SJCRH30 (cell line): ENCODE results near the gene CCDC66. TPM values are rescaled to one million over a fixed set of nuclear protein-coding genes. Genes with fewer than 3 reads are reported as not detected.

Experiments used
- DNase-seq, 2 experiments: peaks; one replicate each; pipeline ENCODE4 v3.0.0-alpha.2; 2015 to 2020
- H3K27ac ChIP-seq: fragments of 250-450 bp; sonication (Bioruptor Pico); 2 replicates; pipeline ENCODE4 v1.5.1; 2020; ENCODE audit warnings: mild to moderate bottlenecking, moderate library complexity
- H3K27me3 ChIP-seq: fragments of 250-450 bp; sonication (Bioruptor Pico); 2 replicates; pipeline ENCODE4 v1.5.1; 2020; ENCODE audit warnings: mild to moderate bottlenecking, moderate library complexity
- H3K36me3 ChIP-seq: fragments of 250-450 bp; sonication (Bioruptor Pico); 2 replicates; pipeline ENCODE4 v1.5.1; 2020; ENCODE audit warnings: mild to moderate bottlenecking, moderate library complexity
- H3K4me1 ChIP-seq: fragments of 250-450 bp; sonication (Bioruptor Pico); 2 replicates; pipeline ENCODE4 v1.5.1; 2020; ENCODE audit warnings: mild to moderate bottlenecking, moderate library complexity
- H3K4me3 ChIP-seq: fragments of 250-450 bp; sonication (Bioruptor Pico); 2 replicates; pipeline ENCODE4 v1.5.1; 2020; ENCODE audit warnings: mild to moderate bottlenecking, moderate library complexity
- H3K9me3 ChIP-seq: fragments of 250-450 bp; sonication (Bioruptor Pico); replicated peaks from 2 replicates; pipeline ENCODE4 v1.5.1; 2020; ENCODE audit warnings: mild to moderate bottlenecking, moderate library complexity
- total RNA-seq: library from RNA; depleted of rRNA; stranded (reverse); fragments of >200 nt; shearing (Covaris generic); gene quantifications from 2 replicates; pipeline ENCODE4 v1.2.3, GENCODE V29; 2014; rRNA removed

CCDC66 gene
- total RNA-seq, 1 experiment from 2014 or later = 39.6 TPM

DNA sequence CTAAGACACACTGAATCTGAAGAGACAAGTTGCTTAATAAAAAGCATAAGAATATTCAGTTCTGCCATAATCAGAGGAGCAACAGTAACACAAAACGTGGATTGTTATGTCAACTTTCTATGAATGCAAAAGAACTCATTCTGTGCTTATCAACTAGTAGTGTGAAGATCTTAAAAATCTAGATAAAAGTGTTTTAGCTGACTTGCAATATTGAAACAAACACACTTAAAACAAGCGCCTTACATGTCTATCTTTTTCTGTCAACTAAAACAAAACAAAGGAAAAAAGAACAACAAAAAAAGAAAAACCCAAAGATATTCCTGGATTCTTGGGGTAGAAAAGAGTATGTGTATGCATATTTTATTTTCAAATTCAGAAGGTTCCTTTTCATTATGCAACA, 88.4 kb downstream of the CCDC66 start:
- no peaks in the 10 kb centered on the region for H3K4me1 ChIP-seq
- peaks cover 73% of the 10 kb centered on the region for H3K36me3 ChIP-seq
- no peaks in the 10 kb centered on the region for H3K27me3 ChIP-seq
- no peak overlapping the region for H3K27ac ChIP-seq
- no peak for DNase-seq
- H3K4me3 ChIP-seq = no peak overlapping the region
- H3K9me3 ChIP-seq = no peaks in the 10 kb centered on the region

DNA sequence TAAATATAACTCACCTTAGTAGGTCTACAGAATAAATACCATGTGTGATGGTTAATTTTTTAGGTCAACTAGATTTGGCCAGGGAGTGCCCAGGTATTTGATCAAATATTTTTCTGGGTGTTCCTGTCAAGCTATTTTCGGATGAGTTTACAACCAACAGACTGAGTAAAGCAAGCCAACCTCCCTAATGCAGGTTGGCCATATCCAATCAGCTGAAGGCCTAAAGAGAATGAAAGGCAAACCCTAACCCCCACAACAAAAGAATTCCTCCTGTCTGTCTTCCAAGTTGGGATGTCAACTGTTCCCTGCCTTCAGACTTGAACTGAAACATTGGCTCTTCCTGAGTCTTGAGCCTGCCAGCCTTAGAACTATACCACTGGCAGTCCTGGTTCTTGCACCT, 97.5 kb downstream of the CCDC66 start:
- Histone ChIP-seq H3K4me1 (no peaks in the 10 kb centered on the region), H3K4me3 (no peak overlapping the region), H3K36me3 (peaks cover 70% of the 10 kb centered on the region), H3K27ac (no peak overlapping the region), H3K9me3 (no peaks in the 10 kb centered on the region), H3K27me3 (no peaks in the 10 kb centered on the region)
- DNase-seq = no peak

DNA sequence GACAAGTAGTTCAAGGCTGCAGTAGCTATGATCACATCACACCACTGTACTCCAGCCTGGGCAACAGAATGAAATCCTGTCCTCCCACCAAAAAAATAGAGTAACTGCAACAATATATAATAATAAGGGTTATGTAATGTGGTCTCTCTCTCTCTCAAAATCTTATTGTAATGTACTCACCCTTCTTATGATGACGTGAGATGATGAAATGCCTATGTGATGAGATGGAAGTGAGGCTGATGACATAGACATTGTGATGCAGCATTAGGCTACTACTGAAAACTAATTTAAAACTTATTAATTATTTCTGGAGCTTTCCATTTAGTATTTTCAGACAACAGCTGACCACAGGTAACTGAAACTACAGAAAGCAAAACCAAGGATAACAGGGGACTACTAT, 98.7 kb downstream of the CCDC66 start:
- peaks cover 72% of the 10 kb centered on the region for H3K36me3 ChIP-seq
- H3K9me3 ChIP-seq = no peaks in the 10 kb centered on the region
- no peaks in the 10 kb centered on the region for H3K27me3 ChIP-seq
- H3K27ac ChIP-seq = no peak overlapping the region
- no peaks in the 10 kb centered on the region for H3K4me1 ChIP-seq
- H3K4me3 ChIP-seq = no peak overlapping the region
- DNase-seq = no peak

DNA sequence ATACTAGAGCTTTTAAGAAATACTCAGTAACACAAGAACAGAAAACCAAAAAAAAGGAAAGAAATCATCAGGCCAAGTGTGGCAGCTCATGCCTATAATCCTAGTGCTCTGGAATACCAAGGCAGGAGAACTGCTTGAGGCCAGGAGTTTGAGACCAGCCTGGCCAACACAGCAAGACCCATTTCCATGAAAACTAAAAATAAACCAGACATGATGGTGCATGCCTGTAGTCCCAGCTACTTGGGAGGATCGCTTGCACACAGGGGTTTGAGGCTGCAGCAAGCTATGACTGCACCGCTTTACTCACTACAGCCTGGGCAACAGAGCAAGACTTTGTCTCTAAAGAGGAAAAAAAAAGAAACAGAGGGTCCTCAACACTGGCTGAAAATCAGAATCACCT, 107.8 kb downstream of the CCDC66 start:
- no peak overlapping the region for H3K27ac ChIP-seq
- H3K4me1 ChIP-seq = no peaks in the 10 kb centered on the region
- H3K27me3 ChIP-seq = no peaks in the 10 kb centered on the region
- DNase-seq = no peak
- peaks cover 81% of the 10 kb centered on the region for H3K36me3 ChIP-seq
- no peaks in the 10 kb centered on the region for H3K9me3 ChIP-seq
- H3K4me3 ChIP-seq = no peak overlapping the region

DNA sequence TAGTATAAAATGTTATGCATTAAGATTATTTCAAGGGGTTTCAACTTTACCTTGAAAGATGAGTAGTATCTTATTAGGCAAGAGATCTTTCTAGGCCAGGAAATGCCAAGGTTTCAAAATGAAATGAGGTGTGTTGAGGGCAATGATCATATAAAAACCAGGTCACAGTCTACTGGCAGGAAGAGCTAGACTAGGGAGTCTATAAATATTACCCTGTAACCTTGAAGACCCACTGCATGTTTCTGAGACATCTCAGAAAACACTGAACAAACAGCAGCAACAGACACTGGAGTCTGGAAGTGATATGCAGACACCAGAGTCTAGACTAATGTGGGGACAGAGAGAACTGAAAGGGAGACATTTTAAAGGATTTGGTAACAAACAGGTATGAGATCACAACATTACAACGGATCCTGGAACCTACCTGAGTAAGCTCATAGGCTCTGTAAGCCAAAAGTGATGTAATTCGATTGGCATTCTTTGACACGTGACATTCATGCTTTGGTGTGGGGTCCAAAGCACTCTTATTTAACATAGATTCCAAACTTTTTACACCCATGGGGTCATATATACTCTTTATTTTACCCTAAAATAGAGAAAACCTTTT, 111.1 kb downstream of the CCDC66 start:
- no peak overlapping the region for H3K27ac ChIP-seq

More for the DNA sequence above, 111.1 kb downstream of the CCDC66 start:
- H3K9me3 ChIP-seq = no peaks in the 10 kb centered on the region
- no peaks in the 10 kb centered on the region for H3K27me3 ChIP-seq
- H3K4me1 ChIP-seq = no peaks in the 10 kb centered on the region
- peaks cover 80% of the 10 kb centered on the region for H3K36me3 ChIP-seq
- no peak for DNase-seq
- H3K4me3 ChIP-seq = no peak overlapping the region

Other genes with a start within 250 kb of the CCDC66 start
- gene ERC2, start 88.7 kb upstream of the CCDC66 start, total RNA-seq = 6.3 and 9.3 TPM in 2 replicates
- gene TASOR, start 126.1 kb downstream of the CCDC66 start, total RNA-seq = 56.7 and 63.4 TPM in 2 replicates
- 24.9 and 29.9 TPM in 2 replicates for gene ARHGEF3, start 244.8 kb downstream of the CCDC66 start, total RNA-seq